NCI-H446 treated with DMSO at 0.1 percent for 48 hours (cell line): ENCODE results near the gene VPS13D.
A peak's percentile ranks its signal among the peaks of the same experiment; 100 is the strongest.

Experiments
- DNase-seq: peaks from one replicate; lab custom pipeline; 2025; lab: John Stamatoyannopoulos, UW

Gene VPS13D

DNA sequence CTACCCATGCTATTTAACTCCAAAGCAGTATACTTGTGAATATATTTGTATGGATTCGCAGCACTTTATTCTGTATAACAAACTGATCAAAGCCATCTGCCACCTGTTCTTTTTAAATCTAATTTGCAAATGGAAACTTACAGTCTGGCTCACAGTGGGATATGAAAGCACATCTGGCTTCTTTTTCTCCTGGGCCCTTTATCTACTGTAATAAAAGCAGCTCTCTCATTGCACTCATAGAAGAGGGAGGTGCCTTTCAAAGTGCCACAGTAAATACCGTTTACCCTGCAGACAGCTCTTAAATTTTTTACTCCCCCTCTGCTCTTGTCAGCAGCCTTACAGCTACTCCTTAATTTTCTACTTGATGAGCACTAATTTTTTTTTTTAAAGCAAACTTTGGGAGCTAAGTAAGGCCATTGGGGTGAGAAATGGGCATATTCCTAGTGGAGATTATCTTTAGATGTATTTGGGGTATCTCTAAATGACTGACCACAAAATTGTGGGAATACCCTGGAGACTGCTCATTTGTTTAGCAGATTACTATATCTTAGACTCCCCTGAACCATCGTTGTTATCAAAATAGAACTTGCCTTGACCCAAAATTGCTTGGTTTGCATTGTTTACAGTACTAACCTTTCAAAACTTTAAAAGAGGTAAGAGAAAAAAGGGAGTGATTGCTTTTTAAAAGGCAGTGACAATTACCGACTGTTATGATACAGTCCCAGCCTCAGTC lies 110.1 kb downstream of the VPS13D start:
- DNase-seq, result peak; percentile 35

DNA sequence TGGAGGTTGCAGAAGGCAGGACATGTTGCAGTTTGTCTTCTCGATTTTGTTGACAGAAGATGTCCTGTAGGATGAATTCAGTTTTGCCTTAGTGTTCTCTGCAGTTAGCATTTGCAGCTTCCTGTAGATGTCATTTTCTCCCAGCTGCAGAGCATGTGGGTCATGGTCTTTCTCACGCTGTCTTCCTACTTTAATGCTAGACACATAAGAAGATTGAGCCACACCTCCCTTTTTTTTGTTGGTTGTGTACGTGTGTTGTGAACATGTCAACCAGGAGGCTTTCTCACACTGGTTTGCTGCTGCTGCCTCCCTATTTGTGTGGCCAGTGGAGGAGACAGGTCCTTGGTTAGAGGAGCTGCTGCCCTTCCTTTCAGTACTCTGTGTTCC lies 110.7 kb downstream of the VPS13D start:
- no peak for DNase-seq

- no peak for DNase-seq
Measured at GRCh38 chr1:12341667-12342066, 111.8 kb downstream of the VPS13D start.

GRCh38 chr1:12342401-12343003 lies 112.7 kb downstream of the VPS13D start:
- DNase-seq, result no peak

DNA sequence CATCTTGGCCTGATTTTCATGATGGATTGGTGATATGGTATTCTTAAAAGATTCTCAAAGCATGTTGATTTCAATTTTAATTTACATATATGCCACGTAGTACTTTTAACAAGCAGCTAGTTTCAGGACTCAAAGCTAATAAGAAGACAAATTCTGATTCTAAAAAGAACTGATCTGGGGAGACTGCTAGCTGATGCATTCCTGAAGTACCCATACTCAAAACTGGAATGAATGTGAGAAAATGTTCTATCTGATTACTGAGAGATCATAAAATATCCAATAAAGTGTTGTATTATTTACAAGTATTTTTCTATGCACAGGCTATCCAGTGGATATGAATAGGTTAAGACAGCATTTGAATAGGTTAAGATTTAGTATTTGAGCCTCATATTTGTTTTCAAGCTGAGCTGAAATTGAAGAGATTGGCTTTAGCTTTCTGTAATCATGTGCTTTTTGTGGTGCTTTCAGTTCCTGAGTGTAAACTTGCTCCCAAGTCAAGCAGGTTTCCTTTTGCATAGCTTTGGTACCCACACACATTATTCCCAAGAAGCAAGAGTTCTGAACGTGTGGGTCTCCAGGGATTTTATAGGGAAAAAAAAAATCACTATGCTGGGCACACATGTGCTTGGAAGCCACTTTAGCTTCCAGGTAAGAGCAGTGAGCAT lies 114.1 kb downstream of the VPS13D start:
- DNase-seq, result no peak

- DNase-seq, result no peak
Measured at GRCh38 chr1:12344596-12345349, 114.9 kb downstream of the VPS13D start.

GRCh38 chr1:12345350-12346217 lies 115.8 kb downstream of the VPS13D start:
- no peak for DNase-seq

- DNase-seq, result no peak
Measured at GRCh38 chr1:12346483-12347151, 116.8 kb downstream of the VPS13D start.

- DNase-seq, result no peak
Measured at GRCh38 chr1:12348113-12348512, 118.3 kb downstream of the VPS13D start.

DNA sequence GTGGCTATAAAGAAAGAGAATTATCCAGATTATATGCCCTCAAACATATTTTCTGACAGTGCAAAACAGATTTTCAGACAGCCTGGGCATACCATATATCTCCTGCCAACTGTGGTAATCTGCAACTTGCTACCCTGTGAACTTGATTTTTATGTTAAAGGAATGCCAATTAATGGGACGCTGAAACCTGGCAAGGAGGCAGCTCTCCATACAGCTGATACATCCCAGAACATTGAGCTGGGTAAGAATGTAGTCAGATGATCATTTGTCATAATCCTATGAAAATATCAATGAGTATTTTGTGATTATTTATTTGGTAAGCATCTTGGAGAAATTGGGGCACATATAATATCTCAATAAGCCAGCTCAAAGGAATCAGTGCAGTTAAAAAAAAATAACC lies 124.2 kb downstream of the VPS13D start:
- no peak for DNase-seq

DNA sequence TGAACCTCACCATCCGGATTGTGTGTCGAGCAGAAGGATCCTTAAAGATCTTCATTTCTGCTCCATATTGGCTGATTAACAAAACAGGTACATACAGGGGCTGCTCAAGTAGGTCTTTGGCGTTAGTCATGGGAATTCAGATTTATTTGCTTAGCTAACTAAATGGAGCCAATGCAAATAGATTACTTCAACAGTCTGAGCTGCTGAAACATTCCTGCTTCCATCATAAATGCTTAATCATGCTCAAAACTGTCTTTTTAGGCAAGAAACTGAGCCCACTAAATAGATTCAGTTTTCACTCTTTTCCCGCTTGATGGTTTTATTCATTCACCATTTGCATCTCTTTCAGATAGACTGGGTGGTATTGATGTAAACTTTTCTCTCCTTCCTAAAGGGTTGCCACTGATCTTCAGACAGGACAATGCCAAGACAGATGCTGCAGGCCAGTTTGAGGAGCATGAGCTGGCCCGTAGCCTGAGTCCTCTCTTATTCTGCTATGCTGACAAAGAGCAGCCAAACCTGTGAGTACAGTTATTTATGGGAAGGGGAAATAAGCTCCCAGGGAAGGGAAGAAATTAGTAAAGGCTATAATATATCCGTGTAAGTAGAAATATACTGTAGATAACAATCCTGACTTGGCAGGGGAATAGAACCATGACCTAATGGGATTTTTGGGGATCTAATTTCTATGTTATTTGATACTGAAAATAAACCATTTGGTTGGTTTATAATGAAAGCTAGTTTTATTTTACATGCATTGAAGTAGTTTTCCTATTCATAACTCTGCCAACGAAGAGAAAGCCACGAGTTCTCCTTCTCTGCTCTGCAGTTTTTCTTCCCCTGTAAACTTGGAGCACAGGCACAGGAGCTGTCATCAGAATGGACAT lies 126.4 kb downstream of the VPS13D start:
- peak; percentile 18 for DNase-seq

GRCh38 chr1:12358499-12358898 lies 128.7 kb downstream of the VPS13D start:
- no peak for DNase-seq

DNA sequence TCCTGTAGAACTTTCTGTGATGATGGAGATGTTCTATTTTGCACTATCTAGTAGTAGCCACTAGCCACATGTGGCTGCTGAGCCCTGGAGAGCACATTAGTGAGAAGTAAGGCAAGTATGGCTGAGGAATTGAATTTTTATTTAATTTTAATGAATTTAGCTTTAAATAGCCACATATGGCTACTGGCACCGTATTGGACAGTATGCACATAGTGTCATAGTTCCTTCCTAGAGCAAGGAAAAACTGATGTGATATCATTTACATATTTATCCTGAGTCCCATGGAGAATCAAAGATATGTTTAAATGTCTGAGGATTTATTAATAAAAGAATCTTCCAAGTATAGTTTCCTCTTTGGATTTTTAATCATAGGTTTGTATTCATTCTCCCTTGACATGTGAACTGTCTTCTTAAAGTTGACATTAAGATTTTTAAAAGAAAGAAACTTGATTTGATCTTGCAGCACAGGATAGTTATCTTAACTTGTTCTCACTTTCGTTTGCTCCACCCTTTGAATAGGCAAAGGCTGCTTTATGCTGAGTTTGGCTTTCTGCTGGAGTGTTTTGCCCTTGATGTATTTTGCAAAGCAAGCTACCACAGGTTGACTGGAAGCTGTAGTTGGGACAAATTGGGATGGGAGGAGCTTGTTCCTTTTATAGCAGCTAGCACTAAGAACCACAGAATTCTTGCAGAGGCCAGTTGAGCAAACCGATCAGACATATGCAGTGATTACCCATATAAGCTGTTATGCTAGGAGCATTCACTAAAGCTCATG lies 129.7 kb downstream of the VPS13D start:
- no peak for DNase-seq

GRCh38 chr1:12368646-12369045 lies 138.8 kb downstream of the VPS13D start:
- no peak for DNase-seq

- DNase-seq, result no peak
Measured at GRCh38 chr1:12369258-12369657, 139.4 kb downstream of the VPS13D start.

- DNase-seq, result no peak
Measured at GRCh38 chr1:12370333-12370975, 140.6 kb downstream of the VPS13D start.

GRCh38 chr1:12371053-12371452 lies 141.2 kb downstream of the VPS13D start:
- DNase-seq, result no peak

- no peak for DNase-seq
Measured at GRCh38 chr1:12372180-12372579, 142.3 kb downstream of the VPS13D start.

- no peak for DNase-seq
Measured at GRCh38 chr1:12372761-12373160, 142.9 kb downstream of the VPS13D start.
